H9 (cell line): Measurements from ENCODE around the gene CHD1. TPM values are rescaled to one million over a fixed set of nuclear protein-coding genes. Genes with fewer than 3 reads are reported as not detected.

Experiments used
- DNase-seq: peaks from one replicate; pipeline ENCODE4 v3.0.0-alpha.2; 2017
- H2AFZ ChIP-seq: one replicate; pipeline ENCODE4 v1.6.1; 2013; ENCODE audit warnings: mild to moderate bottlenecking, low read length, control low read depth, moderate library complexity
- H2AK5ac ChIP-seq: 2 replicates; pipeline ENCODE4 v1.6.1; 2013; ENCODE audit warnings: low read length, control low read depth, mixed read lengths; ENCODE audit not compliant: insufficient read length
- H2BK120ac ChIP-seq: one replicate; pipeline ENCODE4 v1.6.1; 2013; ENCODE audit warnings: low read depth, mild to moderate bottlenecking, low read length, control low read depth, inconsistent platforms; ENCODE audit not compliant: poor library complexity, severe bottlenecking
- H2BK12ac ChIP-seq: 2 replicates; pipeline ENCODE4 v1.6.1; 2013; ENCODE audit warnings: low read length, control low read depth, mixed read lengths, low read depth; ENCODE audit not compliant: insufficient read length
- H2BK15ac ChIP-seq: 2 replicates; pipeline ENCODE4 v1.6.1; 2013; ENCODE audit warnings: low read depth, low read length, control low read depth
- H2BK20ac ChIP-seq: one replicate; pipeline ENCODE4 v1.6.1; 2013; ENCODE audit warnings: low read depth, mild to moderate bottlenecking, low read length, control low read depth, inconsistent platforms; ENCODE audit not compliant: poor library complexity, severe bottlenecking
- H2BK5ac ChIP-seq: 2 replicates; pipeline ENCODE4 v1.6.1; 2013; ENCODE audit warnings: low read length, control low read depth, mixed read lengths; ENCODE audit not compliant: insufficient read length
- H3K14ac ChIP-seq: 2 replicates; pipeline ENCODE4 v1.6.1; 2013; ENCODE audit warnings: low read length, control low read depth; ENCODE audit not compliant: insufficient read depth
- H3K18ac ChIP-seq: 2 replicates; pipeline ENCODE4 v1.6.1; 2013; ENCODE audit warnings: low read depth, mild to moderate bottlenecking, mixed read lengths, low read length, control low read depth; ENCODE audit not compliant: insufficient read length
- H3K23ac ChIP-seq: 2 replicates; pipeline ENCODE4 v1.6.1; 2013; ENCODE audit warnings: low read length, control low read depth, mixed read lengths, low read depth; ENCODE audit not compliant: insufficient read length
- H3K23me2 ChIP-seq: 2 replicates; pipeline ENCODE4 v1.6.1; 2013; ENCODE audit warnings: low read depth, mild to moderate bottlenecking, mixed read lengths, low read length, control low read depth; ENCODE audit not compliant: insufficient read length, poor library complexity, severe bottlenecking
- H3K27ac ChIP-seq: 2 replicates; pipeline ENCODE4 v1.5.1; 2013; ENCODE audit warnings: low read length, control low read depth, mixed read lengths, low read depth; ENCODE audit not compliant: insufficient read length
- H3K27me3 ChIP-seq: 2 replicates; pipeline ENCODE4 v1.6.1; 2013; ENCODE audit warnings: low read length, control low read depth, inconsistent platforms; ENCODE audit not compliant: insufficient read depth
- H3K4ac ChIP-seq: 2 replicates; pipeline ENCODE4 v1.6.1; 2013; ENCODE audit warnings: low read depth, mild to moderate bottlenecking, control low read depth, inconsistent platforms, low read length, moderate library complexity
- H3K4me1 ChIP-seq: 2 replicates; pipeline ENCODE4 v1.6.1; 2013; ENCODE audit warnings: low read length, control low read depth, inconsistent platforms; ENCODE audit not compliant: insufficient read depth
- H3K4me2 ChIP-seq: 2 replicates; pipeline ENCODE4 v1.6.1; 2013; ENCODE audit warnings: low read length, control low read depth, mixed read lengths; ENCODE audit not compliant: insufficient read length, insufficient read depth
- H3K56ac ChIP-seq: 2 replicates; pipeline ENCODE4 v1.6.1; 2013; ENCODE audit warnings: low read depth, mild to moderate bottlenecking, mixed read lengths, low read length, control low read depth; ENCODE audit not compliant: insufficient read length
- H3K79me1 ChIP-seq: 2 replicates; pipeline ENCODE4 v1.6.1; 2013; ENCODE audit warnings: low read depth, mild to moderate bottlenecking, moderate library complexity, low read length, control low read depth, inconsistent platforms; ENCODE audit not compliant: insufficient read depth, poor library complexity, severe bottlenecking
- H3K79me2 ChIP-seq: 2 replicates; pipeline ENCODE4 v1.6.1; 2013; ENCODE audit warnings: low read length, control low read depth, inconsistent platforms; ENCODE audit not compliant: insufficient read depth
- H3K9ac ChIP-seq: 2 replicates; pipeline ENCODE4 v1.6.1; 2013; ENCODE audit warnings: low read length, control low read depth, mixed read lengths; ENCODE audit not compliant: insufficient read length; ENCODE audit errors: extremely low read depth
- H3K9me3 ChIP-seq: one replicate; pipeline ENCODE4 v1.6.1; 2013; ENCODE audit warnings: low read depth, low read length, inconsistent platforms; ENCODE audit not compliant: control insufficient read depth
- H3T11ph ChIP-seq: one replicate; pipeline ENCODE4 v1.6.1; 2013; ENCODE audit warnings: mild to moderate bottlenecking, low read length, control low read depth, inconsistent platforms
- H4K20me1 ChIP-seq: one replicate; pipeline ENCODE4 v1.6.1; 2013; ENCODE audit not compliant: control insufficient read depth, insufficient read length, insufficient read depth
- H4K5ac ChIP-seq: 2 replicates; pipeline ENCODE4 v1.6.1; 2013; ENCODE audit warnings: low read depth, mild to moderate bottlenecking, mixed read lengths, low read length, control low read depth; ENCODE audit not compliant: insufficient read length
- H4K8ac ChIP-seq: replicated peaks from 2 replicates; pipeline ENCODE4 v1.6.1; 2013; ENCODE audit warnings: low read length, control low read depth, mixed read lengths, low read depth; ENCODE audit not compliant: insufficient read length
- H4K91ac ChIP-seq: 2 replicates; pipeline ENCODE4 v1.6.1; 2013; ENCODE audit warnings: low read depth, mild to moderate bottlenecking, moderate library complexity, mixed read lengths, low read length, control low read depth; ENCODE audit not compliant: insufficient read length
- H3K27ac Mint-ChIP-seq, 3 experiments: 2 replicates in 2 of 3; 3 replicates in 1 of 3; pipeline ENCODE4 v1.8.0; 2020 to 2021; ENCODE audit warnings: mixed read lengths in 3 of 3, mild to moderate bottlenecking in 1 of 3, moderate library complexity in 1 of 3
- H3K27me3 Mint-ChIP-seq: 2 replicates; pipeline ENCODE4 v1.8.0; 2021; ENCODE audit warnings: low read depth, mild to moderate bottlenecking, moderate library complexity, mixed read lengths
- H3K36me3 Mint-ChIP-seq, 3 experiments: 2 replicates in 2 of 3; 3 replicates in 1 of 3; pipeline ENCODE4 v1.8.0; 2020 to 2021; ENCODE audit warnings: low read depth in 3 of 3, mixed read lengths in 3 of 3; ENCODE audit not compliant: insufficient read depth in 1 of 3
- H3K4me1 Mint-ChIP-seq, 2 experiments: 2 replicates each; pipeline ENCODE4 v1.8.0; 2020; ENCODE audit warnings: mixed read lengths in 2 of 2
- H3K4me3 Mint-ChIP-seq, 2 experiments: 2 replicates in 1 of 2; 3 replicates in 1 of 2; pipeline ENCODE4 v1.8.0; 2020 to 2021; ENCODE audit warnings: mild to moderate bottlenecking in 2 of 2, mixed read lengths in 2 of 2, moderate library complexity in 1 of 2
- H3K9me3 Mint-ChIP-seq, 2 experiments: 2 replicates in 1 of 2; 3 replicates in 1 of 2; pipeline ENCODE4 v1.8.0; 2020; ENCODE audit warnings: mild to moderate bottlenecking in 2 of 2, mixed read lengths in 2 of 2, moderate library complexity in 1 of 2
- CTCF ChIP-seq: fragments of 200-600 bp; sonication (generic); conservative IDR thresholded peaks from 3 replicates; pipeline ENCODE4 v1.8.0; 2021; ENCODE audit warnings: antibody characterized with exemption, mild to moderate bottlenecking
- WGBS: extraction: QIAGEN DNeasy Blood & Tissue Kit; methylation state at CpG from one replicate; pipeline ENCODE4 v1.1.7; 2013; ENCODE audit warnings: missing lambda C conversion rate, low lambda C conversion rate, mixed read lengths; ENCODE audit not compliant: insufficient read length; ENCODE audit errors: extremely low coverage; 5-methylcytosine and 5-hydroxymethylcytosine counted together
- total RNA-seq: library from RNA; stranded (reverse); gene quantifications from 2 replicates; pipeline ENCODE4 v1.2.1, GENCODE V29; 2021

Gene CHD1
- total RNA-seq, 1 experiment from 2014 or later, result 62.7 TPM

GRCh38 chr5:98877600-98877999 lies 51.2 kb downstream of the CHD1 start:
- Histone ChIP-seq H3K4me1 (no peaks in the 10 kb centered on the region), H3K56ac (no peak overlapping the region), H2BK5ac (no peak overlapping the region), H3K9ac (no peak overlapping the region), H2BK120ac (no peak overlapping the region), H3K4me2 (no peak overlapping the region), H3T11ph (no peak overlapping the region), H3K23me2 (no peaks in the 10 kb centered on the region), H3K4ac (no peak overlapping the region), H3K18ac (no peak overlapping the region), H3K9me3 (no peaks in the 10 kb centered on the region), H3K79me2 (no peaks in the 10 kb centered on the region), H3K14ac (no peak overlapping the region), H3K27ac (no peak overlapping the region), H3K27me3 (no peaks in the 10 kb centered on the region), H4K91ac (no peak overlapping the region), H4K20me1 (no peaks in the 10 kb centered on the region), H3K23ac (no peak overlapping the region), H3K79me1 (no peaks in the 10 kb centered on the region), H4K5ac (no peak overlapping the region), H2BK15ac (no peak overlapping the region), H2BK12ac (no peak overlapping the region), H4K8ac (no peak overlapping the region), H2AFZ (no peak overlapping the region), H2BK20ac (no peak overlapping the region), H2AK5ac (no peak overlapping the region)
- Mint-ChIP-seq H3K27me3 (no peaks in the 10 kb centered on the region), H3K4me3 (no peak overlapping the region), H3K4me1 (no peaks in the 10 kb centered on the region), H3K36me3 (peaks cover 36 to 80% (median 68%) of the 10 kb centered on the region in 3 experiments; a peak in 6 of 7 replicates), H3K27ac (peak overlapping the region in 1 of 3 experiments; percentile 29; a peak in 2 of 7 replicates), H3K9me3 (no peaks in the 10 kb centered on the region)
- WGBS, result no CpG with 5 or more reads among the region's 2 CpGs
- DNase-seq, result no peak
- no peak for TF ChIP-seq CTCF
